Chondrocyte (in vitro differentiated cells): ENCODE measurements around the gene CHRDL1. TPM values are rescaled to one million over a fixed set of nuclear protein-coding genes. Genes with fewer than 3 reads are reported as not detected.

Source experiments
- DNase-seq: peaks from one replicate; pipeline ENCODE4 v3.0.0; 2021; ENCODE audit warnings: mixed read lengths, low spot score
- H3K27ac Mint-ChIP-seq: one replicate; pipeline ENCODE4 v1.8.0; 2021; ENCODE audit warnings: mild to moderate bottlenecking, moderate library complexity, mixed read lengths; ENCODE audit not compliant: unreplicated experiment
- H3K27me3 Mint-ChIP-seq: 2 replicates; pipeline ENCODE4 v1.8.0; 2021; ENCODE audit warnings: low read depth, mixed read lengths
- H3K36me3 Mint-ChIP-seq: 2 replicates; pipeline ENCODE4 v1.8.0; 2021; ENCODE audit warnings: low read depth, mixed read lengths
- H3K4me1 Mint-ChIP-seq: 2 replicates; pipeline ENCODE4 v1.8.0; 2021; ENCODE audit warnings: low read depth, mild to moderate bottlenecking, mixed read lengths
- H3K4me3 Mint-ChIP-seq: one replicate; pipeline ENCODE4 v1.8.0; 2021; ENCODE audit warnings: mild to moderate bottlenecking, moderate library complexity, mixed read lengths; ENCODE audit not compliant: unreplicated experiment
- H3K9me3 Mint-ChIP-seq: 2 replicates; pipeline ENCODE4 v1.8.0; 2021; ENCODE audit warnings: low read depth, mixed read lengths
- total RNA-seq: library from RNA; stranded (reverse); gene quantifications from 3 replicates; pipeline ENCODE4 v1.2.1, GENCODE V29; 2021
- TF ChIP-seq, protein P1 (sequence below): fragments of 200-600 bp; sonication (generic); IDR thresholded peaks from 2 replicates; pipeline ENCODE4 v1.5.0; 2021; ENCODE audit warnings: antibody characterized with exemption, mild to moderate bottlenecking, moderate library complexity

Gene CHRDL1
- total RNA-seq, 1 donor from 2014 or later = 1.2 TPM

DNA sequence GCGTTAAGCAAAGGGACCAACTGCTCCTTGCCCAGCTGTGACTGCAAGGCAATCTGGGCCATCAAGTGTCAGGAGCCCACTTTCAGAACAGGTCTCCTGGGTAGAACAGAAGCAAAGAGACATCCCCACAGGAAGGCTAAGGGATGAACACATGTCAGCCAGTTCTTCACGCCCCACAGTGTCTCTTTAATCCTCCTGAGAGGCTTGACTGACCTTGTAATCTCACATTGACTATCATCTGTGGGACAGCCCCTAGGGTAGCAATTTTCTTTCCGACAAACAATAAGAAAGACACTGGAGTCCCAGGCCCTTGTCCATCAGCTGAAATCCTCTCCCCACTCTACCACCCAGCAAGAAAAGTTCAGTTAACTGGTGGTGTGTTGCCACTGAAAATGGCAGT, 1.0 kb downstream of the CHRDL1 start:
- H3K4me3 Mint-ChIP-seq = no peak overlapping the region
- DNase-seq = no peak
- H3K36me3 Mint-ChIP-seq = no peaks in the 10 kb centered on the region
- H3K9me3 Mint-ChIP-seq = no peaks in the 10 kb centered on the region
- TF ChIP-seq, protein P1, sequence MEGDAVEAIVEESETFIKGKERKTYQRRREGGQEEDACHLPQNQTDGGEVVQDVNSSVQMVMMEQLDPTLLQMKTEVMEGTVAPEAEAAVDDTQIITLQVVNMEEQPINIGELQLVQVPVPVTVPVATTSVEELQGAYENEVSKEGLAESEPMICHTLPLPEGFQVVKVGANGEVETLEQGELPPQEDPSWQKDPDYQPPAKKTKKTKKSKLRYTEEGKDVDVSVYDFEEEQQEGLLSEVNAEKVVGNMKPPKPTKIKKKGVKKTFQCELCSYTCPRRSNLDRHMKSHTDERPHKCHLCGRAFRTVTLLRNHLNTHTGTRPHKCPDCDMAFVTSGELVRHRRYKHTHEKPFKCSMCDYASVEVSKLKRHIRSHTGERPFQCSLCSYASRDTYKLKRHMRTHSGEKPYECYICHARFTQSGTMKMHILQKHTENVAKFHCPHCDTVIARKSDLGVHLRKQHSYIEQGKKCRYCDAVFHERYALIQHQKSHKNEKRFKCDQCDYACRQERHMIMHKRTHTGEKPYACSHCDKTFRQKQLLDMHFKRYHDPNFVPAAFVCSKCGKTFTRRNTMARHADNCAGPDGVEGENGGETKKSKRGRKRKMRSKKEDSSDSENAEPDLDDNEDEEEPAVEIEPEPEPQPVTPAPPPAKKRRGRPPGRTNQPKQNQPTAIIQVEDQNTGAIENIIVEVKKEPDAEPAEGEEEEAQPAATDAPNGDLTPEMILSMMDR = no peak
- peaks cover 67% of the 10 kb centered on the region for H3K27me3 Mint-ChIP-seq
- H3K4me1 Mint-ChIP-seq = peaks cover 4% of the 10 kb centered on the region
- H3K27ac Mint-ChIP-seq = no peak overlapping the region

DNA sequence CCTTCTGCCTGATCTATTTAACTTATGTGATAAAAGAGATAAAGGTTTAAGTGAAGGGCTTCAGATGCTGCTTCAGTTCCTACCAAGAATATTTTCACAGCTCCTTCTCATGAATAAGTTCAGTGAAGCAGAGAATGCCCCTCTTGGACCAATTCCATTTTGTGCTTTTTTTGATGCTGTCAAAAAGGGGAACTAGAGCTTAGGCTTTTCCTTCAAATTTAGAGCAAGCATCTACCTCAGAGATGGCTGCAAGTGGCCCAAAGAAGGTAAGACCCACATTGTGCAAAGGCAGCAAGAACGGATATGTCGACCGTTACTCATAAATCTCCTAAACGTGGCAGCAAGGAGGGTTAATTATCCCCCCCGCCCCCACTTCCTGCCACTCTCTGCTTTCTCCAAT, 4.5 kb downstream of the CHRDL1 start:
- Mint-ChIP-seq H3K27me3 (peaks cover 43% of the 10 kb centered on the region), H3K4me1 (peaks cover 2% of the 10 kb centered on the region), H3K36me3 (no peaks in the 10 kb centered on the region), H3K27ac (no peak overlapping the region), H3K4me3 (no peak overlapping the region), H3K9me3 (no peaks in the 10 kb centered on the region)
- DNase-seq = no peak
- TF ChIP-seq, protein P1 = no peak

DNA sequence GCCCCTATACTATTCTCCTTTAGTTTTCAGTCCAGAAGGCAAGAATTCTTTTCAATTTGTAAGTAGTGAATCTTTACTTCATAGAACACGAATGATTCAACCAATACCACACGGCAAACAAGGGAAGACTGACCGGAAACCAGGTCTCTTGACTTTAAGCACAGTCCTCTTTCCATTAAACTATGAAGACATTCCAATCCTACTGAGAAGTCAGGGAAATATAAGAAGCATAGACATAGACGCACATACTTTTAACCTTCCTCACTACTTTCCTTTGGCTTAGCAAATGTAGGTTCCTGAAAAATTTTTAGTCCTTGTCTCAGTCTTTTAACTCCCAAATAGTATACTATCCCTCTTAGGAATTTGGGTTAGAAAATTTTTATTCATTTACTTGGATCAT, 9.1 kb downstream of the CHRDL1 start:
- H3K4me3 Mint-ChIP-seq = no peak overlapping the region
- H3K27ac Mint-ChIP-seq = no peak overlapping the region
- TF ChIP-seq, protein P1 = no peak
- no peaks in the 10 kb centered on the region for H3K4me1 Mint-ChIP-seq
- H3K36me3 Mint-ChIP-seq = no peaks in the 10 kb centered on the region
- peaks cover 6% of the 10 kb centered on the region for H3K27me3 Mint-ChIP-seq
- H3K9me3 Mint-ChIP-seq = no peaks in the 10 kb centered on the region
- DNase-seq = no peak

DNA sequence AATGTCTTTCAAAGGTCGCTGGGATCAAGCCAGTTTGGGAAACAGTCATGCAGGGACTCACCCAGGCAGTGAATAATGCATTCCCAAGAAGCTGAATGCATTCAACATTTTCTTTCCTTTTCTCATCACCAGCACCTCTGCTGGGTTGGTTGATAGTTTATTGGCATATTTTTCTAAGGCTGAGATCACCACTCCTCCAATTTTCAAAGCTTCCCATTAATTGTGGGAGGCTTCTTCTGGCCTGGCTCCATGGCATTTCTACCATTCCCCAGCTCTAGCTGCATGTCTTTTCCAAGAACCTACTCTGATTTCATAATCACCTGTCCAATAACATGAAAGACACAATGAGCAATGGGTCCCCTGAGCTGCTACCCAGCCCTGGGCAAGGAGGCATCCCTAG, 35.8 kb downstream of the CHRDL1 start:
- no peak for DNase-seq
- no peaks in the 10 kb centered on the region for H3K36me3 Mint-ChIP-seq
- peaks cover 4% of the 10 kb centered on the region for H3K27me3 Mint-ChIP-seq
- peaks cover 30% of the 10 kb centered on the region for H3K9me3 Mint-ChIP-seq
- no peak overlapping the region for H3K4me3 Mint-ChIP-seq
- H3K4me1 Mint-ChIP-seq = no peaks in the 10 kb centered on the region
- H3K27ac Mint-ChIP-seq = no peak overlapping the region
- TF ChIP-seq, protein P1 = no peak

DNA sequence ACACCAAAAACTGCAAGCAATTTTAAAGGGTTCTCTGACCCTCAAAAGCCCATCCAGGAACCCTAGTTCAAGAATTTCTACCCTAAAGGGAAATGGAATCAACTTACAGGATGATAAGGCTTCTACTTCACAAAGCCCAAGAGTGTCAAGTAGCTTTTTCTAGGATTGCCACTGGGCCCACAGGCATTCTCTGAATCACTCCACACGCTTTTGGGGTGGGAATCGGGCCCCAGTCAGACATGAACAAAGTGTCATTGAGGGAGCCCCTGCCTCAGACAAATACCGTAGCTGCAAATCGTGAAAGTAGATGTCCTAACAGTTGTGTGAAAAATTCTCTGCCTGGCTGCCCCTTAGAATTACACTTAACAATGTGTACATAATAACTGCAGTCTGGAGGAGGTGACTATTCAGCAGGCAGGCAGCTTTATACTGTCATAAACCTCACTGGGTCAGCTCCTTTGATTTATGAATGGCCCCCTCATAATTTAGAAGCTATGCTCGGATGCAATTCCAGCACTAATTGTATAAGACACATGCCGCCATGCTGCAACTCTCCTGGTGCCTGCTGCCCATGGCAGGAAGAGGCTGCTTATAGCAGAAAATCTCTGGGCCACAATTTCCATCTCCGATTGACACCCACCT, 36.7 kb downstream of the CHRDL1 start:
- Mint-ChIP-seq H3K27ac (no peak overlapping the region), H3K4me3 (no peak overlapping the region), H3K9me3 (peaks cover 22% of the 10 kb centered on the region), H3K27me3 (peaks cover 4% of the 10 kb centered on the region), H3K4me1 (no peaks in the 10 kb centered on the region), H3K36me3 (no peaks in the 10 kb centered on the region)
- no peak for DNase-seq
- TF ChIP-seq, protein P1 = no peak
